HEK293 (cell line): ENCODE data around the gene PRC1.

ENCODE experiments used
- BCL11B ChIP-seq: fragments of 450-650 bp; formaldehyde crosslinking; IDR thresholded peaks from 2 replicates; pipeline ENCODE4 v1.5.1; 2016; ENCODE audit warnings: low read depth, missing biosample characterization, missing genetic modification characterization
- ELK4 ChIP-seq: IDR thresholded peaks from 2 replicates; pipeline ENCODE4 v1.6.1; 2011; ENCODE audit warnings: mild to moderate bottlenecking, low read depth, low read length, borderline replicate concordance
- GLI2 ChIP-seq: fragments of 450-650 bp; formaldehyde crosslinking; IDR thresholded peaks from 2 replicates; pipeline ENCODE4; 2017; ENCODE audit warnings: missing biosample characterization, missing genetic modification characterization, low read depth, borderline replicate concordance
- HOXA7 ChIP-seq: sonication (generic); formaldehyde crosslinking; IDR thresholded peaks from 2 replicates; pipeline ENCODE4 v1.8.1; 2022; ENCODE audit warnings: missing genetic modification reagents, borderline replicate concordance
- HOXD13 ChIP-seq: sonication (generic); formaldehyde crosslinking; IDR thresholded peaks from 2 replicates; pipeline ENCODE4 v1.8.0; 2022; ENCODE audit warnings: missing genetic modification reagents, borderline replicate concordance
- IKZF3 ChIP-seq: fragments of 450-650 bp; IDR thresholded peaks from 2 replicates; pipeline ENCODE4 v1.5.0; 2018; ENCODE audit warnings: missing biosample characterization, mild to moderate bottlenecking, missing genetic modification characterization, moderate library complexity
- INSM2 ChIP-seq: fragments of 450-650 bp; formaldehyde crosslinking; IDR thresholded peaks from 2 replicates; pipeline ENCODE4 v1.5.1; 2016; ENCODE audit warnings: missing biosample characterization, missing genetic modification characterization
- KLF1 ChIP-seq: fragments of 450-650 bp; formaldehyde crosslinking; IDR thresholded peaks from 2 replicates; pipeline ENCODE4 v1.5.1; 2016; ENCODE audit warnings: missing biosample characterization, missing genetic modification characterization
- KLF10 ChIP-seq: fragments of 450-650 bp; IDR thresholded peaks from 2 replicates; pipeline ENCODE4 v1.5.1; 2018; ENCODE audit warnings: missing biosample characterization, mild to moderate bottlenecking, missing genetic modification characterization
- PBX3 ChIP-seq: sonication (generic); formaldehyde crosslinking; IDR thresholded peaks from 2 replicates; pipeline ENCODE4 v1.8.1; 2022; ENCODE audit warnings: mild to moderate bottlenecking, moderate library complexity, missing genetic modification reagents
- PRDM2 ChIP-seq: fragments of 450-650 bp; formaldehyde crosslinking; IDR thresholded peaks from 2 replicates; pipeline ENCODE4 v1.5.1; 2016; ENCODE audit warnings: missing biosample characterization, missing genetic modification characterization, borderline replicate concordance
- TCF7L2 ChIP-seq: IDR thresholded peaks from 2 replicates; pipeline ENCODE4 v1.6.1; 2011; ENCODE audit warnings: low read depth, mild to moderate bottlenecking, inconsistent platforms, low read length, moderate library complexity, borderline replicate concordance
- ZBTB17 ChIP-seq: fragments of 450-650 bp; formaldehyde crosslinking; IDR thresholded peaks from 2 replicates; pipeline ENCODE4 v1.5.1; 2016; ENCODE audit warnings: missing biosample characterization, missing genetic modification characterization
- ZBTB21 ChIP-seq: fragments of 450-650 bp; formaldehyde crosslinking; IDR thresholded peaks from 2 replicates; pipeline ENCODE4 v1.5.1; 2017; ENCODE audit warnings: missing biosample characterization, missing genetic modification characterization
- ZNF138 ChIP-seq: fragments of 450-650 bp; formaldehyde crosslinking; IDR thresholded peaks from 2 replicates; pipeline ENCODE4 v1.5.1; 2016; ENCODE audit warnings: missing biosample characterization, missing genetic modification characterization, borderline replicate concordance
- ZNF169 ChIP-seq: fragments of 450-650 bp; formaldehyde crosslinking; IDR thresholded peaks from 2 replicates; pipeline ENCODE4 v1.5.1; 2016; ENCODE audit warnings: missing biosample characterization, missing genetic modification characterization
- ZNF362 ChIP-seq: fragments of 450-650 bp; formaldehyde crosslinking; IDR thresholded peaks from 2 replicates; pipeline ENCODE4 v1.5.1; 2016; ENCODE audit warnings: missing biosample characterization, missing genetic modification characterization
- ZNF549 ChIP-seq: fragments of 450-650 bp; IDR thresholded peaks from 2 replicates; pipeline ENCODE4 v1.5.1; 2018; ENCODE audit warnings: missing biosample characterization, missing genetic modification characterization, mild to moderate bottlenecking, inconsistent platforms, moderate library complexity
- ZNF610 ChIP-seq: fragments of 450-650 bp; formaldehyde crosslinking; IDR thresholded peaks from 2 replicates; pipeline ENCODE4 v1.5.1; 2016; ENCODE audit warnings: missing biosample characterization, missing genetic modification characterization, borderline replicate concordance
- ZNF621 ChIP-seq: fragments of 450-650 bp; formaldehyde crosslinking; IDR thresholded peaks from 2 replicates; pipeline ENCODE4 v1.5.1; 2017; ENCODE audit warnings: missing biosample characterization, missing genetic modification characterization
- ZNF623 ChIP-seq: fragments of 450-650 bp; formaldehyde crosslinking; IDR thresholded peaks from 2 replicates; pipeline ENCODE4 v1.5.1; 2016; ENCODE audit warnings: missing biosample characterization, missing genetic modification characterization
- ZNF626 ChIP-seq: fragments of 450-650 bp; sonication (Bioruptor Pico); formaldehyde crosslinking; IDR thresholded peaks from 2 replicates; pipeline ENCODE4 v1.5.1; 2018; ENCODE audit warnings: missing biosample characterization, missing genetic modification characterization, inconsistent platforms
- ZNF654 ChIP-seq: fragments of 450-650 bp; formaldehyde crosslinking; IDR thresholded peaks from 2 replicates; pipeline ENCODE4 v1.5.1; 2016; ENCODE audit warnings: low read depth, missing biosample characterization, missing genetic modification characterization
- ZNF660 ChIP-seq: fragments of 450-650 bp; IDR thresholded peaks from 2 replicates; pipeline ENCODE4 v1.5.1; 2018; ENCODE audit warnings: missing biosample characterization, mild to moderate bottlenecking, missing genetic modification characterization
- ZNF677 ChIP-seq: fragments of 450-650 bp; IDR thresholded peaks from 2 replicates; pipeline ENCODE4 v1.5.0; 2018; ENCODE audit warnings: missing biosample characterization, mild to moderate bottlenecking, missing genetic modification characterization, moderate library complexity
- ZNF768 ChIP-seq: fragments of 450-650 bp; formaldehyde crosslinking; IDR thresholded peaks from 2 replicates; pipeline ENCODE4 v1.5.1; 2018; ENCODE audit warnings: missing biosample characterization, mild to moderate bottlenecking, missing genetic modification characterization
- ZNF776 ChIP-seq: fragments of 450-650 bp; formaldehyde crosslinking; IDR thresholded peaks from 2 replicates; pipeline ENCODE4 v1.5.0; 2017; ENCODE audit warnings: missing biosample characterization, missing genetic modification characterization, borderline replicate concordance
- ZSCAN5A ChIP-seq: fragments of 450-650 bp; formaldehyde crosslinking; IDR thresholded peaks from 2 replicates; pipeline ENCODE4 v1.5.1; 2016; ENCODE audit warnings: missing biosample characterization, missing genetic modification characterization

PRC1 gene

GRCh38 chr15:90934256-90934948, 59.9 kb downstream of the PRC1 start (continued):
- no peak for TF ChIP-seq ZNF677 (tag by site-specific recombination)
- no peak for TF ChIP-seq ZNF768 (tag by site-specific recombination)
- TF ChIP-seq ZBTB17 (tag by site-specific recombination), result peak; percentile 38; the same call in 1 of the 2 replicates
- no peak for TF ChIP-seq ZNF169
- TF ChIP-seq GLI2, result no peak
- no peak for TF ChIP-seq HOXA7 (CRISPR knock-in tag)
- TF ChIP-seq ELK4, result no peak
- TF ChIP-seq TCF7L2, result no peak
- TF ChIP-seq IKZF3 (tag by site-specific recombination), result peak; percentile 60; the same call in 1 of the 2 replicates
- TF ChIP-seq ZNF654 (tag by site-specific recombination), result peak; percentile 76
- TF ChIP-seq HOXD13 (CRISPR knock-in tag), result no peak
- TF ChIP-seq ZSCAN5A (tag by site-specific recombination), result no peak
- no peak for TF ChIP-seq ZBTB21 (tag by site-specific recombination)
- TF ChIP-seq ZNF549, result no peak
- no peak for TF ChIP-seq ZNF621
- TF ChIP-seq ZNF138, result no peak
- TF ChIP-seq ZNF776 (tag by site-specific recombination), result no peak
- TF ChIP-seq ZNF660, result no peak
- no peak for TF ChIP-seq ZNF362 (tag by site-specific recombination)
- no peak for TF ChIP-seq ZNF626 (tag by site-specific recombination)
- TF ChIP-seq ZNF610, result peak; percentile 44; the same call in 1 of the 2 replicates
- TF ChIP-seq KLF1 (tag by site-specific recombination), result no peak
- TF ChIP-seq INSM2 (tag by site-specific recombination), result no peak
- no peak for TF ChIP-seq ZNF623 (tag by site-specific recombination)
- TF ChIP-seq PRDM2 (tag by site-specific recombination), result no peak
- no peak for TF ChIP-seq BCL11B (tag by site-specific recombination)
- TF ChIP-seq PBX3 (CRISPR knock-in tag), result no peak
- TF ChIP-seq KLF10 (tag by site-specific recombination), result no peak
